HepG2 (cell line): ENCODE results near the gene KIRREL2. TPM values are rescaled to one million over a fixed set of nuclear protein-coding genes. Genes with fewer than 3 reads are reported as not detected.
A peak's percentile ranks its signal among the peaks of the same experiment; 100 is the strongest.

Source experiments
- ADNP ChIP-seq: sonication (generic); formaldehyde crosslinking; IDR thresholded peaks from 2 replicates; pipeline ENCODE4 v1.4.0; 2020; ENCODE audit warnings: missing genetic modification reagents
- CBFB ChIP-seq: sonication (generic); formaldehyde crosslinking; IDR thresholded peaks from 2 replicates; pipeline ENCODE4 v1.4.0; 2020; ENCODE audit warnings: missing genetic modification reagents
- DNMT3B ChIP-seq: conservative IDR thresholded peaks from 2 replicates; pipeline ENCODE4 v1.6.1; 2016; ENCODE audit warnings: missing biosample characterization, control low read depth
- EED ChIP-seq: sonication (generic); formaldehyde crosslinking; IDR thresholded peaks from 2 replicates; pipeline ENCODE4 v1.5.0; 2020; ENCODE audit warnings: mild to moderate bottlenecking, missing genetic modification reagents
- HNRNPH1 ChIP-seq: fragments of 200-400 bp; formaldehyde crosslinking; optimal IDR thresholded peaks from 2 replicates; pipeline ENCODE3; 2017; ENCODE audit warnings: mild to moderate bottlenecking, low read depth, low read length
- KAT7 ChIP-seq: IDR thresholded peaks from 2 replicates; pipeline ENCODE4 v1.6.1; 2018; ENCODE audit warnings: borderline replicate concordance, missing compliant biosample characterization
- NFE2 ChIP-seq: sonication (generic); formaldehyde crosslinking; IDR thresholded peaks from 2 replicates; pipeline ENCODE4 v1.4.0; 2020; ENCODE audit warnings: missing genetic modification reagents
- RAD51 ChIP-seq: fragments of 450-650 bp; IDR thresholded peaks from 2 replicates; pipeline ENCODE4 v1.6.1; 2016; ENCODE audit warnings: borderline replicate concordance
- RCOR2 ChIP-seq: IDR thresholded peaks from 2 replicates; pipeline ENCODE4 v1.6.1; 2016; ENCODE audit warnings: missing biosample characterization, missing genetic modification reagents
- SIN3B ChIP-seq: fragments of 150-350 bp; IDR thresholded peaks from 2 replicates; pipeline ENCODE4 v1.6.1; 2014; ENCODE audit warnings: low read length
- ZBTB43 ChIP-seq: sonication (generic); formaldehyde crosslinking; conservative IDR thresholded peaks from 2 replicates; pipeline ENCODE4 v1.4.0; 2020; ENCODE audit warnings: missing genetic modification reagents
- ZFP90 ChIP-seq: sonication (generic); formaldehyde crosslinking; IDR thresholded peaks from 2 replicates; pipeline ENCODE4 v1.8.0; 2022; ENCODE audit warnings: missing genetic modification reagents, mild to moderate bottlenecking, inconsistent platforms, borderline replicate concordance
- ZNF598 ChIP-seq: sonication (generic); formaldehyde crosslinking; IDR thresholded peaks from 2 replicates; pipeline ENCODE4 v1.5.1; 2020; ENCODE audit warnings: mild to moderate bottlenecking, missing genetic modification reagents, borderline replicate concordance
- polyA plus RNA-seq, 8 experiments: library from polyadenylated mRNA; depleted of rRNA in 3 of 8; stranded (reverse) in 7 of 8; unstranded in 1 of 8; fragments of >200 nt; fragmentation: Illumina TruSeq in 4 of 8; extraction: Trizol in 4 of 8; gene quantifications; 2 replicates each; pipeline versions ENCODE4 v1.2.1 to v1.2.3, GENCODE V29; 2011 to 2016; ENCODE audit warnings: low read depth in 4 of 8, missing spikeins in 1 of 8, mixed read lengths in 1 of 8; ENCODE audit not compliant: insufficient read depth in 1 of 8
- total RNA-seq, 5 experiments: library from RNA; depleted of rRNA; stranded (reverse); fragments of >200 nt; fragmentation: Illumina TruSeq; extraction: Trizol; gene quantifications; 2 replicates each; pipeline ENCODE4 v1.2.3, GENCODE V29; 2016; ENCODE audit warnings: low read depth in 1 of 5
- TF ChIP-seq, protein P1 (sequence below): sonication (generic); formaldehyde crosslinking; IDR thresholded peaks from 2 replicates; pipeline ENCODE4 v1.4.0; 2020; ENCODE audit warnings: low read depth, missing genetic modification reagents
- TF ChIP-seq, protein P2 (sequence below): sonication (generic); formaldehyde crosslinking; conservative IDR thresholded peaks from 2 replicates; pipeline ENCODE4 v1.8.0; 2022; ENCODE audit warnings: mild to moderate bottlenecking, moderate library complexity, missing genetic modification reagents
- TF ChIP-seq, protein P3 (sequence below): IDR thresholded peaks from 2 replicates; pipeline ENCODE4 v1.6.1; 2016; ENCODE audit warnings: missing compliant biosample characterization, missing genetic modification reagents, borderline replicate concordance
- TF ChIP-seq, protein P4 (sequence below): sonication (generic); formaldehyde crosslinking; IDR thresholded peaks from 2 replicates; pipeline ENCODE4 v1.4.0; 2020; ENCODE audit warnings: missing genetic modification reagents
- TF ChIP-seq, protein P5 (sequence below): sonication (generic); formaldehyde crosslinking; IDR thresholded peaks from 2 replicates; pipeline ENCODE4 v1.5.0; 2020; ENCODE audit warnings: missing genetic modification reagents

Gene KIRREL2
- total and polyA plus RNA-seq, 2 of the 13 experiments (the other 11 are each of a cell fraction or from before 2014, with no cell fraction given), result 0.18 to 2.4 TPM

GRCh38 chr19:35812220-35813042 is 44.3 kb upstream of the KIRREL2 start, which contains the start of gene PRODH2 (continued):
- TF ChIP-seq, protein P1, sequence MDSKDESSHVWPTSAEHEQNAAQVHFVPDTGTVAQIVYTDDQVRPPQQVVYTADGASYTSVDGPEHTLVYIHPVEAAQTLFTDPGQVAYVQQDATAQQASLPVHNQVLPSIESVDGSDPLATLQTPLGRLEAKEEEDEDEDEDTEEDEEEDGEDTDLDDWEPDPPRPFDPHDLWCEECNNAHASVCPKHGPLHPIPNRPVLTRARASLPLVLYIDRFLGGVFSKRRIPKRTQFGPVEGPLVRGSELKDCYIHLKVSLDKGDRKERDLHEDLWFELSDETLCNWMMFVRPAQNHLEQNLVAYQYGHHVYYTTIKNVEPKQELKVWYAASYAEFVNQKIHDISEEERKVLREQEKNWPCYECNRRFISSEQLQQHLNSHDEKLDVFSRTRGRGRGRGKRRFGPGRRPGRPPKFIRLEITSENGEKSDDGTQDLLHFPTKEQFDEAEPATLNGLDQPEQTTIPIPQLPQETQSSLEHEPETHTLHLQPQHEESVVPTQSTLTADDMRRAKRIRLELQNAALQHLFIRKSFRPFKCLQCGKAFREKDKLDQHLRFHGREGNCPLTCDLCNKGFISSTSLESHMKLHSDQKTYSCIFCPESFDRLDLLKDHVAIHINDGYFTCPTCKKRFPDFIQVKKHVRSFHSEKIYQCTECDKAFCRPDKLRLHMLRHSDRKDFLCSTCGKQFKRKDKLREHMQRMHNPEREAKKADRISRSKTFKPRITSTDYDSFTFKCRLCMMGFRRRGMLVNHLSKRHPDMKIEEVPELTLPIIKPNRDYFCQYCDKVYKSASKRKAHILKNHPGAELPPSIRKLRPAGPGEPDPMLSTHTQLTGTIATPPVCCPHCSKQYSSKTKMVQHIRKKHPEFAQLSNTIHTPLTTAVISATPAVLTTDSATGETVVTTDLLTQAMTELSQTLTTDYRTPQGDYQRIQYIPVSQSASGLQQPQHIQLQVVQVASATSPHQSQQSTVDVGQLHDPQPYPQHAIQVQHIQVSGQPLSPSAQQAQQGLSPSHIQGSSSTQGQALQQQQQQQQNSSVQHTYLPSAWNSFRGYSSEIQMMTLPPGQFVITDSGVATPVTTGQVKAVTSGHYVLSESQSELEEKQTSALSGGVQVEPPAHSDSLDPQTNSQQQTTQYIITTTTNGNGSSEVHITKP (CRISPR knock-in tag), result 0 out of 2 replicates have a peak, but pooled peaks have one; percentile 48
- TF ChIP-seq DNMT3B (0 out of 2 replicates have a peak, but pooled peaks have one; percentile 27), EED (CRISPR knock-in tag) (no peak), RAD51 (no peak), ZBTB43 (CRISPR knock-in tag) (no peak), RCOR2 (CRISPR knock-in tag) (no peak), HNRNPH1 (no peak), NFE2 (CRISPR knock-in tag) (no peak), CBFB (CRISPR knock-in tag) (0 out of 2 replicates have a peak, but pooled peaks have one; percentile 43), ZNF598 (CRISPR knock-in tag) (no peak), KAT7 (CRISPR knock-in tag) (0 out of 2 replicates have a peak, but pooled peaks have one; percentile 63), SIN3B (no peak), ADNP (CRISPR knock-in tag) (no peak), ZFP90 (CRISPR knock-in tag) (no peak)
- TF ChIP-seq, protein P2, sequence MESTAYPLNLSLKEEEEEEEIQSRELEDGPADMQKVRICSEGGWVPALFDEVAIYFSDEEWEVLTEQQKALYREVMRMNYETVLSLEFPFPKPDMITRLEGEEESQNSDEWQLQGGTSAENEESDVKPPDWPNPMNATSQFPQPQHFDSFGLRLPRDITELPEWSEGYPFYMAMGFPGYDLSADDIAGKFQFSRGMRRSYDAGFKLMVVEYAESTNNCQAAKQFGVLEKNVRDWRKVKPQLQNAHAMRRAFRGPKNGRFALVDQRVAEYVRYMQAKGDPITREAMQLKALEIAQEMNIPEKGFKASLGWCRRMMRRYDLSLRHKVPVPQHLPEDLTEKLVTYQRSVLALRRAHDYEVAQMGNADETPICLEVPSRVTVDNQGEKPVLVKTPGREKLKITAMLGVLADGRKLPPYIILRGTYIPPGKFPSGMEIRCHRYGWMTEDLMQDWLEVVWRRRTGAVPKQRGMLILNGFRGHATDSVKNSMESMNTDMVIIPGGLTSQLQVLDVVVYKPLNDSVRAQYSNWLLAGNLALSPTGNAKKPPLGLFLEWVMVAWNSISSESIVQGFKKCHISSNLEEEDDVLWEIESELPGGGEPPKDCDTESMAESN (CRISPR knock-in tag), result 0 out of 2 replicates have a peak, but pooled peaks have one; percentile 11
- TF ChIP-seq, protein P3, sequence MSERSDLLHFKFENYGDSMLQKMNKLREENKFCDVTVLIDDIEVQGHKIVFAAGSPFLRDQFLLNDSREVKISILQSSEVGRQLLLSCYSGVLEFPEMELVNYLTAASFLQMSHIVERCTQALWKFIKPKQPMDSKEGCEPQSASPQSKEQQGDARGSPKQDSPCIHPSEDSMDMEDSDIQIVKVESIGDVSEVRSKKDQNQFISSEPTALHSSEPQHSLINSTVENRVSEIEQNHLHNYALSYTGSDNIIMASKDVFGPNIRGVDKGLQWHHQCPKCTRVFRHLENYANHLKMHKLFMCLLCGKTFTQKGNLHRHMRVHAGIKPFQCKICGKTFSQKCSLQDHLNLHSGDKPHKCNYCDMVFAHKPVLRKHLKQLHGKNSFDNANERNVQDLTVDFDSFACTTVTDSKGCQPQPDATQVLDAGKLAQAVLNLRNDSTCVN (CRISPR knock-in tag), result 0 out of 2 replicates have a peak, but pooled peaks have one; percentile 17
- TF ChIP-seq, protein P4, sequence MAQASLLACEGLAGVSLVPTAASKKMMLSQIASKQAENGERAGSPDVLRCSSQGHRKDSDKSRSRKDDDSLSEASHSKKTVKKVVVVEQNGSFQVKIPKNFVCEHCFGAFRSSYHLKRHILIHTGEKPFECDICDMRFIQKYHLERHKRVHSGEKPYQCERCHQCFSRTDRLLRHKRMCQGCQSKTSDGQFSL, result no peak
- TF ChIP-seq, protein P5, sequence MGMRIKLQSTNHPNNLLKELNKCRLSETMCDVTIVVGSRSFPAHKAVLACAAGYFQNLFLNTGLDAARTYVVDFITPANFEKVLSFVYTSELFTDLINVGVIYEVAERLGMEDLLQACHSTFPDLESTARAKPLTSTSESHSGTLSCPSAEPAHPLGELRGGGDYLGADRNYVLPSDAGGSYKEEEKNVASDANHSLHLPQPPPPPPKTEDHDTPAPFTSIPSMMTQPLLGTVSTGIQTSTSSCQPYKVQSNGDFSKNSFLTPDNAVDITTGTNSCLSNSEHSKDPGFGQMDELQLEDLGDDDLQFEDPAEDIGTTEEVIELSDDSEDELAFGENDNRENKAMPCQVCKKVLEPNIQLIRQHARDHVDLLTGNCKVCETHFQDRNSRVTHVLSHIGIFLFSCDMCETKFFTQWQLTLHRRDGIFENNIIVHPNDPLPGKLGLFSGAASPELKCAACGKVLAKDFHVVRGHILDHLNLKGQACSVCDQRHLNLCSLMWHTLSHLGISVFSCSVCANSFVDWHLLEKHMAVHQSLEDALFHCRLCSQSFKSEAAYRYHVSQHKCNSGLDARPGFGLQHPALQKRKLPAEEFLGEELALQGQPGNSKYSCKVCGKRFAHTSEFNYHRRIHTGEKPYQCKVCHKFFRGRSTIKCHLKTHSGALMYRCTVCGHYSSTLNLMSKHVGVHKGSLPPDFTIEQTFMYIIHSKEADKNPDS, result peak; percentile 22; the same call in 1 of the 2 replicates
